HepG2 (cell line): Measurements from ENCODE around the gene ABCC10. TPM values are rescaled to one million over a fixed set of nuclear protein-coding genes. Genes with fewer than 3 reads are reported as not detected.

Experiments
- DMTF1 ChIP-seq: sonication (generic); formaldehyde crosslinking; IDR thresholded peaks from 2 replicates; pipeline ENCODE4 v1.4.0; 2020; ENCODE audit warnings: mild to moderate bottlenecking, missing genetic modification reagents
- FOXP1 ChIP-seq, 2 experiments: fragments of 450-650 bp in 1 of 2; IDR thresholded peaks; 2 replicates each; pipeline ENCODE4 v1.6.1; 2017 to 2018; ENCODE audit warnings: antibody characterized with exemption in 1 of 2
- HIVEP1 ChIP-seq: sonication (generic); formaldehyde crosslinking; IDR thresholded peaks from 2 replicates; pipeline ENCODE4 v1.4.0; 2020; ENCODE audit warnings: mild to moderate bottlenecking, missing genetic modification reagents
- HNF4G ChIP-seq, 2 experiments: sonication (generic) in 1 of 2; formaldehyde crosslinking in 1 of 2; IDR thresholded peaks; 2 replicates each; pipeline versions ENCODE4 v1.4.0 to v1.6.1; 2011 to 2020; ENCODE audit warnings: borderline replicate concordance in 2 of 2, low read depth in 2 of 2, mild to moderate bottlenecking in 2 of 2, low read length in 1 of 2, missing genetic modification reagents in 1 of 2, moderate library complexity in 1 of 2
- KDM5B ChIP-seq: sonication (generic); formaldehyde crosslinking; IDR thresholded peaks from 2 replicates; pipeline ENCODE4 v1.4.0; 2020; ENCODE audit warnings: missing genetic modification reagents, mild to moderate bottlenecking, borderline replicate concordance
- MAFK ChIP-seq, 2 experiments: IDR thresholded peaks in 1 of 2; conservative IDR thresholded peaks in 1 of 2; 2 replicates each; pipeline ENCODE4 v1.6.1; 2011; ENCODE audit warnings: improper control_type of control experiment in 2 of 2, low read length in 2 of 2
- REST ChIP-seq, 2 experiments: IDR thresholded peaks; 2 replicates each; pipeline ENCODE4 v1.6.1; 2011 to 2012; ENCODE audit warnings: low read length in 2 of 2, borderline replicate concordance in 1 of 2, low read depth in 1 of 2, mild to moderate bottlenecking in 1 of 2, moderate library complexity in 1 of 2
- RFXAP ChIP-seq: sonication (generic); formaldehyde crosslinking; IDR thresholded peaks from 2 replicates; pipeline ENCODE4 v1.4.0; 2020; ENCODE audit warnings: missing genetic modification reagents, borderline replicate concordance
- ZNF484 ChIP-seq: sonication (generic); formaldehyde crosslinking; IDR thresholded peaks from 2 replicates; pipeline ENCODE4 v1.5.1; 2020; ENCODE audit warnings: mild to moderate bottlenecking, low read depth, missing genetic modification reagents, borderline replicate concordance
- ZNF574 ChIP-seq: sonication (generic); formaldehyde crosslinking; IDR thresholded peaks from 2 replicates; pipeline ENCODE4 v1.4.0; 2020; ENCODE audit warnings: missing genetic modification reagents
- polyA plus RNA-seq, 8 experiments: library from polyadenylated mRNA; depleted of rRNA in 3 of 8; stranded (reverse) in 7 of 8; unstranded in 1 of 8; fragments of >200 nt; fragmentation: Illumina TruSeq in 4 of 8; extraction: Trizol in 4 of 8; gene quantifications; 2 replicates each; pipeline versions ENCODE4 v1.2.1 to v1.2.3, GENCODE V29; 2011 to 2016; ENCODE audit warnings: low read depth in 4 of 8, missing spikeins in 1 of 8, mixed read lengths in 1 of 8; ENCODE audit not compliant: insufficient read depth in 1 of 8
- total RNA-seq, 5 experiments: library from RNA; depleted of rRNA; stranded (reverse); fragments of >200 nt; fragmentation: Illumina TruSeq; extraction: Trizol; gene quantifications; 2 replicates each; pipeline ENCODE4 v1.2.3, GENCODE V29; 2016; ENCODE audit warnings: low read depth in 1 of 5
- TF ChIP-seq, protein P1 (sequence below): sonication (generic); formaldehyde crosslinking; IDR thresholded peaks from 2 replicates; pipeline ENCODE4 v1.4.0; 2020; ENCODE audit warnings: missing genetic modification reagents

The ABCC10 gene
- total and polyA plus RNA-seq, 2 of the 13 experiments (the other 11 are each of a cell fraction or from before 2014, with no cell fraction given) = 16.0 to 24.3 TPM

DNA sequence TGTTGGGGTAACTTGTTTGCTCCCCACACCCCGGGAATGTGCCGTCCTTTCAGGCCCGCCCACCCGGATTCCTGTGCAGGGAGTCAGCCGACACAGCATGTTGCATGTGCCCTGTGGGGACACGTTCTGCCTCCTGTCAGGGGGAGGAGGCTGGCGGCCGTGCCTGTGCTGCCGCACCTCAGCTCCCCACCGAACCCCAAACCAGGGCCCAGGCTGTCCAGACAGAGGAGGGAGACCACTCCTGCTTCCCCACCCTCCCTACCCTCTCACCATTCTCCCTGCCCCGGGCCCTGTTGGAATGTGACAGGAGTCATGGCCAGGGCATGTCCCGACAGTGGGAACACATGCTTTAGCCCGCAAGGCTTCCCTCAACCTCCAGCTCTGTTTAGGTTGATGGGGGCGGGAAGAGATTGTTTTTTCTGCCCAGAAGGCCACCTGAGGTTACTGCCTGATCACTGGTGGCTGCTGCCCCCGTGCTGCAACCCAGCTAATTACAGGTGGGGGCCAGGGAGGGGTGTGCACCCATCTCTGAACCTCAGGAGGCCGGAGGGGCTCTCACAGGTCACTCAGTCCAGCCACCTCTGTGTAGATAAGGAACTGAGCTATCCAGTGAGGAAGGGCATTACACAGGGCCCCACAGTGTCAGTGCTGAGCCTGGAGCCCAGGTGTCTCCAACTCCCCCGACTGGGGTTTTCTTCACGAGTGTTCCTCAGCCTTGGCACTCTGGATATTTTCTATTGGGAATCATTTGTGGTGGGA is 69.2 kb downstream of the ABCC10 start (continued):
- TF ChIP-seq, protein P1, sequence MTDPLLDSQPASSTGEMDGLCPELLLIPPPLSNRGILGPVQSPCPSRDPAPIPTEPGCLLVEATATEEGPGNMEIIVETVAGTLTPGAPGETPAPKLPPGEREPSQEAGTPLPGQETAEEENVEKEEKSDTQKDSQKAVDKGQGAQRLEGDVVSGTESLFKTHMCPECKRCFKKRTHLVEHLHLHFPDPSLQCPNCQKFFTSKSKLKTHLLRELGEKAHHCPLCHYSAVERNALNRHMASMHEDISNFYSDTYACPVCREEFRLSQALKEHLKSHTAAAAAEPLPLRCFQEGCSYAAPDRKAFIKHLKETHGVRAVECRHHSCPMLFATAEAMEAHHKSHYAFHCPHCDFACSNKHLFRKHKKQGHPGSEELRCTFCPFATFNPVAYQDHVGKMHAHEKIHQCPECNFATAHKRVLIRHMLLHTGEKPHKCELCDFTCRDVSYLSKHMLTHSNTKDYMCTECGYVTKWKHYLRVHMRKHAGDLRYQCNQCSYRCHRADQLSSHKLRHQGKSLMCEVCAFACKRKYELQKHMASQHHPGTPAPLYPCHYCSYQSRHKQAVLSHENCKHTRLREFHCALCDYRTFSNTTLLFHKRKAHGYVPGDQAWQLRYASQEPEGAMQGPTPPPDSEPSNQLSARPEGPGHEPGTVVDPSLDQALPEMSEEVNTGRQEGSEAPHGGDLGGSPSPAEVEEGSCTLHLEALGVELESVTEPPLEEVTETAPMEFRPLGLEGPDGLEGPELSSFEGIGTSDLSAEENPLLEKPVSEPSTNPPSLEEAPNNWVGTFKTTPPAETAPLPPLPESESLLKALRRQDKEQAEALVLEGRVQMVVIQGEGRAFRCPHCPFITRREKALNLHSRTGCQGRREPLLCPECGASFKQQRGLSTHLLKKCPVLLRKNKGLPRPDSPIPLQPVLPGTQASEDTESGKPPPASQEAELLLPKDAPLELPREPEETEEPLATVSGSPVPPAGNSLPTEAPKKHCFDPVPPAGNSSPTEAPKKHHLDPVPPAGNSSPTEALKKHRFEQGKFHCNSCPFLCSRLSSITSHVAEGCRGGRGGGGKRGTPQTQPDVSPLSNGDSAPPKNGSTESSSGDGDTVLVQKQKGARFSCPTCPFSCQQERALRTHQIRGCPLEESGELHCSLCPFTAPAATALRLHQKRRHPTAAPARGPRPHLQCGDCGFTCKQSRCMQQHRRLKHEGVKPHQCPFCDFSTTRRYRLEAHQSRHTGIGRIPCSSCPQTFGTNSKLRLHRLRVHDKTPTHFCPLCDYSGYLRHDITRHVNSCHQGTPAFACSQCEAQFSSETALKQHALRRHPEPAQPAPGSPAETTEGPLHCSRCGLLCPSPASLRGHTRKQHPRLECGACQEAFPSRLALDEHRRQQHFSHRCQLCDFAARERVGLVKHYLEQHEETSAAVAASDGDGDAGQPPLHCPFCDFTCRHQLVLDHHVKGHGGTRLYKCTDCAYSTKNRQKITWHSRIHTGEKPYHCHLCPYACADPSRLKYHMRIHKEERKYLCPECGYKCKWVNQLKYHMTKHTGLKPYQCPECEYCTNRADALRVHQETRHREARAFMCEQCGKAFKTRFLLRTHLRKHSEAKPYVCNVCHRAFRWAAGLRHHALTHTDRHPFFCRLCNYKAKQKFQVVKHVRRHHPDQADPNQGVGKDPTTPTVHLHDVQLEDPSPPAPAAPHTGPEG (CRISPR knock-in tag) = no peak
- TF ChIP-seq REST (IDR thresholded peaks at IDR 0.05; ENCODE audit: borderline replicate concordance in 1 of 2, low read depth in 1 of 2, low read length in 2 of 2) (no peak), DMTF1 (no peak), KDM5B (CRISPR knock-in tag) (peak; percentile 62; the same call in 1 of the 2 replicates), HNF4G (IDR thresholded peaks at IDR 0.05; ENCODE audit: borderline replicate concordance, low read depth, low read length) (0 out of 2 replicates have a peak, but pooled peaks have one; percentile 7), HNF4G (CRISPR knock-in tag; IDR thresholded peaks at IDR 0.05; ENCODE audit: borderline replicate concordance, low read depth) (no peak), MAFK (conservative IDR thresholded peaks at IDR 0.05 in 1 of 2, IDR thresholded peaks at IDR 0.05 in 1 of 2; ENCODE audit: low read length in 2 of 2) (no peak), ZNF484 (no peak), HIVEP1 (CRISPR knock-in tag) (0 out of 2 replicates have a peak, but pooled peaks have one; percentile 25), RFXAP (CRISPR knock-in tag) (no peak), ZNF574 (CRISPR knock-in tag) (no peak; the same call in none of the 2 replicates), FOXP1 (IDR thresholded peaks at IDR 0.05) (no peak), FOXP1 (CRISPR knock-in tag; IDR thresholded peaks at IDR 0.05) (no peak)
